Measurements from ENCODE around the gene SUMO2.
"Not testable (repeated sequence)": the region's sequence is repeated elsewhere in the genome, so short reads cannot be mapped to it uniquely, and the experiment has no call there.

SUMO2 gene

DNA sequence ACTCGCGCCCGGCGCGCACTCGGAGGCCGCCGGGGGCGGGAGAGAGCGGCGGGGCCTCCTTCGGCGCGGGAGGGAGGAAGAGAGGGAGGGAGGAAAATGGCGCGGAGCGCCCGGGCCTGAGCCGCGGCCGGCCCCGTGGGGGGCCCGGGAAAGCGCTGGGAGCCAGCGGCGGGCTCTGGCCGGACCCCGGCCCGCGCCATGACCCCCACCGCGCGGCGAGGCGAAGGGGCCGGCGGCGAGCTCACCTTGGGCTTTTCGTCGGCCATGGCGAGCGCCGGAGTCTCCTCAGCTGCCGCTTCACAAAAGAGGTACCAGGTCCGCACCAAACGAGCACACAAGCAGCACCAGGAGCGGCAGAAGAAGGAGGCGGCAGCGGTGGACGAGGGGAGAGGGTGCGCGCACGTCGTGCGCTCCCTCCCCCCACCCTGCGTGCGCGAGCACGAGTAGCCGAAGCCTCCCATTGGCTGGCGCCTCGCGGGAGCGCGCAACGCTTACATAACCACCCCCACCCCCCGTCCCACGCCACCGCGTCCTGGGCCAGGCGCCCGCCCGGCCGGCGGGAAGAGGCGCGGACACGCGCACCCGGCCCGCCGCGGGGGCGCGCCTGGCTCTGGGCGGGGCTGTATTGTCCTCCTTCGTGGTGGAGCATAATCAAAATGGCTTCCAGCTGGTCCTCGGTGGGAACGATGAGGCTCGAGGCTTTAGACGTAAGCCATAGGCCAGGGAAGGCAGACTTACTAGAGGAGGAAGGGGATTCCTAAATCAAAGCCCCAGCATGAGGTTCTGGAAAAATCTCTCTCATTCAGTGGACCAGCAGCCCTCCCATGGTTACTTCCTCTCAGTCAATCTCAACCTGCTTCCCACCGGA is at the start of gene SUMO2:
TSS of gene SUMO2 (minus strand) at position 391 of the 868 bp plus-strand sequence. CDS start at position 266, 125 bp downstream.
- DNase-seq = peak; percentile 33

DNA sequence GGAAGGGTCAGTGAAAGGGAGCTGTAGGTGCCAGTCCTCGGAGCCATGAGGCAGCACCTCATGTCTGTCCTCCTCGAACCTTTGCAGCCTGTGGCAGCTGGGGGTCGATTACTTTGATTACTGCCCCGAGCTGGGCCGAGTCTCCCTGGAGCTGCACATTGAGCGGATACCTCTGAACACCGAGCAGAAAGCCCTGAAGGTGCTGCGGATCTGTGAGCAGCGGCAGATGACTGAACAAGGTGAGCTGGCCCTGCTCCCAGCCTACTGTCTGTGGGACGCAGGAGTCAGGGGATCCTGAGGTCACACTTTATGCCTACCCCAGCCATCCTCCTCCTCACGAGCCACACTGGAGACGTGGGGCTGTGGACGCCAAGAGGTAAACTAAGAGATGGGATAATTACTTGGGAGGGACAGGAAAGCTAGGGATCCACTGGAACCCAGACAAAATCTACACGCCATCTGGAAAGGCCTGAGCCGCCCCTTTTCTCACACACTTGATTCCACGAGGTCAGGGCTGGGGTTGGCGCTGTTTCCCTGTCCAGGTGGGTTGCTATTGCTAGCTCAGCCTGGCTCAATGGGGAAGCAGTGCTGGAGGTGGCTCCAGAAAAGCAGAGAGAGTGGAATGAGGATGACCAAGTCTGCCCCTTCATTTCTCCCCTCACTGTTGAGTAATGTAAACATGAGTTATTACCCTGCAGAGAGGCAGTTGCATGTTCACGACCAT is 49.1 kb upstream of the SUMO2 start:
- no peak for DNase-seq

DNA sequence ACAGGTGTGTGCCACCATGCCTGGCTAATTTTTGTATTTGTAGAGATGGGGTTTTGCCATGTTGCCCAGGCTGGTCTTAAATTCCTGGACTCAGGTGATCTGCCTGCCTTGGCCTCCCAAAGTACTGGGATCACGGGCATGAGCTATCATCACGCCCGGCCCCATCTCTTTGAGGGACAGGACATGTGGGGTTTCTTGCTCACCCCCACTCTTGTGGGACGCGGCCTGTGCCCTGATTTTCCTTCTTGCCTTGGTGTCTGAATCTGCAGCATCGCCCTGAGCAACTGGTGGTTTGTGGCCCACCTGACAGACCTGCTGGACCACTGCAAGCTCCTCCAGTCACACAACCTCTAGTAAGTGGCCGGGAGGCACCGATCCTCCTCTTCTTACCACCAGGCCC is 48.3 kb upstream of the SUMO2 start:
- DNase-seq = no peak

DNA sequence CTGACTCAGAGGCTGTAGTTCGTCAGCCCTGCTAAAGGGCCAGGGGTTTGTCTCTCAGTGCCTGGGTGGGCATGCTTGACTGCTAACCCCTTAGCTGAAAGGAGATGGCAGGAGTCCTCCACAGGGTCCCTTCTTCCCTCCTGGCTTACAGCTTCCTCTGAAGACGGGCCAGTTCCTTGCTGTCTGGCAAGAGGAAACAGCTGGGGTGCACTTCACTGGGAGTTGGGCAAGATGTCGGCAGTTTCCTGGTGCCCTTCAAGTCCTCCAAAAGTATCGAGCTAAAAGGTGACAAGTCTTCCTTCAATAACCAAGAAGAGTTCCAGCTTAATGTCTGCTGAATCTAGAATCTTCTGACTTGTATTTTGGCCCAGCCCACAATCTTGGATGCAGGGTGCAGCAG is 46.1 kb upstream of the SUMO2 start:
- no peak for DNase-seq

- DNase-seq = no peak
Measured at GRCh38 chr17:75228305-75228704, 45.5 kb upstream of the SUMO2 start.

DNA sequence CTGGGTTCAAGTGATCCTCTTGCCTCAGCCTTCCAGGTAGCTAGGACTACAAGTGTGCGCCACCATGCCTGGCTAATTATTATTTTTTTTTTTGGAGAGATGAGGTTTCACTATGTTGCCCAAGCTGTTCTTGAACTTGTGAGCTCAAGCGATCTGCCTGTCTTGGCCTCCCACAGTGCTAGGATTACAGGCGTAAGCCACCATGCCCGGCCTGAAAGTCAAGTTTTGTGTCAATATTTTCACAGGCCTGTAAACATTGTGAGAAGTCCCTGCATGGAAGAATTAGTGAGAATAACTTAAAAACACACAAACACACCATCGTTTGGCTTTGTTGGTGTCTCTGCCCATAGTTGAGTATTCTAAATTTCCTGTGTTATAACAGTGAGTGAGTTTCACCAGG is 45.0 kb upstream of the SUMO2 start:
- DNase-seq = no peak

DNA sequence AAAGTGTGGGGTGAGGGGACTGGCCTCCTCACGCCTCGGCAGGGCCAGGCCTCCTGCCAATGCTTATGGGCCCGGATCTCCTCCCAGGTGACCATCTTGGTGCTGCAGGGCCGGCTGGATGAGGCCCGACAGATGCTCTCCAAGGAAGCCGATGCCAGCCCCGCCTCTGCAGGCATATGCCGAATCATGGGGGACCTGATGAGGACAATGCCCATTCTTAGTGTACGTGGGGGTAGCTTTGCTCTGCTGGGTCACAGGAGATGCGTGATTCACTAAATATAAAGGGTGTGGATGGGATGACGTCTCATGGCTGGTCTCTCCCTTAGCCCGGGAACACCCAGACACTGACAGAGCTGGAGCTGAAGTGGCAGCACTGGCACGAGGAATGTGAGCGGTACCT is 42.3 kb upstream of the SUMO2 start:
- DNase-seq = no peak

DNA sequence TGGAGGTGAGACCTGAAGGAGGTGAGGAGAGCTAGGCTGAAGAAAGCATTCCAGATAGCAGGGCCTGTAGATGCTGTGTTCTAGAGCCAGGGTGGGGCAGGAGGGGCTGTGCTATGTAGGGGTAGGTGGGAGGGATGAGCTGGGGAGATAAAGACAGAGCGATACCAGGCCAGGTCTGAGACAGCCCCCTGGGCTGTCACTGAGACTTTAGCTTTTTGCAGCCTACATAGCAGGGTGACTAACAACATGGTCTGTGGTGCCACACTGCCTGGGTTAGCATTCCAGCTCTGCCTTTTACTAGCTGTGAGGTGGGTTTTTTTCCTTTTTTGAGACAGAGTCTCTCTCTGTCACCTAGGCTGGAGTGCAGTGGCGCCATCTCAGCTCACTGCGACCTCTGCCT is 37.1 kb upstream of the SUMO2 start:
- no peak for DNase-seq

DNA sequence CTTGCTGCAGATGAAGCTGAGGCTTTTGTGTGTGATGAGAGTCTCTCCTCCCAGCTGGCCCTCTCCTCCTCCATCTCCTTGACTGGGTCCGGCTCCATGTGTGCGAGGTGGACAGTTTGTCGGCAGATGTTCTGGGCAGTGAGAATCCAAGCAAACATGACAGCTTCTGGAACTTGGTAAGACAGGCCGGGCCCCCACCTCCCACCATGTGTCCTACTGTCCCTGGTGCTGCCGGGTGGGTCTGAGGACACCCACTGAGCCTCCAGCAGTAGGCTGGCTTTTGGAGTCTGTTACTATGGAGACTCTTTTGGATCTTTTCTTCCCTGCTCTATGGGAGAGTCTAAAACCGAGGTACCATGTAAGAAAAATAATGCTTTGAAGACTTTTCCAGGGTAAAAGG is 35.4 kb upstream of the SUMO2 start:
- no peak for DNase-seq

DNA sequence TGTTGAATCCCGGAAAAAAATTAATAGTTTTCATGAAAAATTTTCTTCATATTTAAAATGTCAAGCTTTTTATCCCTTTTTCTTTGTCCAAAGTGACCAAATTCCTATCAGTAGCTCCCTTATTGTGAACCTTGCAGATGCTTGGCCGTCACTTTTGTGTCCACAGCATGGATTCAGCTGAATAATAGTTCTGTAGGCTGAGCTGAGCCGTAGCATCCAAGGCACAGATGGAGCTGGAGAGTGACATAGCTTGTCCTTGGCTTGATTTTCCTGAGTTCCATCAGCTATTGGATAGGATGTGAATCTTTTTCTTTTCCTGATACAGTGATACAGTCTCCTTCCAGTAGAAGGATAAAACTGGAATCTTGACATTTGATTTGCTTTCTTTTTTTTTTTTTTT is 26.3 kb upstream of the SUMO2 start:
- no peak for DNase-seq

DNA sequence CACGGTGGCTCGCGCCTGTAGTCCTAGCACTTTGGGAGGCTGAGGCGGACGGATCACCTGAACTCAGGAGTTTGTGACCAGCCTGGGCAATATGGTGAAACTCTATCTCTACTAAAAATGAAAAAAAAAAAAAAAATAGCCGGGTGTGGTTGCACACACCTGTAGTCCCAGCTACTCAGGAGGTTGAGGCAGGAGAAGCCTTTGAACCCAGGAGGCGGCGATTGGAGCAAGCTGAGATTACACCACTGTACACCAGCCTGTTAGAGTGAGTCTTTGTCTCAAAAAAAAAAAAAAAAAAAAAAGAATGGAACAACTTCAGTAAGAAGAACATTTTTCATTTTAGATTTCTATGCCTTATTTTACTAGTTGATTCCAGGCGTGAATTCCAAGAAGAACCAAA is 25.4 kb upstream of the SUMO2 start:
- DNase-seq = no peak

DNA sequence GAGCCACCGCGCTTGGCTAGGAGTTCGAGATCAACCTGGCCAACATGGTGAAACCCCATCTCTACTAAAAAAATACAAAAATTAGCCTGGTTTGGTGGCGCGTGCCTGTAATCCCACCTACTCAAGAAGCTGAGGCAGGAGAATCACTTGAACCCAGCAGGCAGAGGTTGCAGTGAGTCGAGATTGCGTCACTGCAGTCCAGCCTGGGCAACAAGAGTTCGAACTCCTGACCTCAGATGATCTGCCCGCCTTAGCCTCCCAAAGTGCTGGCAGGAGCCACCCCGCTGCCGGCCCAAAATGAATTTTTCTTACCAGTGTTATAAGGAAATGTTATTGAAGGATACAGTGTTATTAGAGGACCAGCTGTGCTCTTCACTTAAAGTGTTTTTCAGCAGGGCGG is 25.0 kb upstream of the SUMO2 start:
- DNase-seq = no peak

DNA sequence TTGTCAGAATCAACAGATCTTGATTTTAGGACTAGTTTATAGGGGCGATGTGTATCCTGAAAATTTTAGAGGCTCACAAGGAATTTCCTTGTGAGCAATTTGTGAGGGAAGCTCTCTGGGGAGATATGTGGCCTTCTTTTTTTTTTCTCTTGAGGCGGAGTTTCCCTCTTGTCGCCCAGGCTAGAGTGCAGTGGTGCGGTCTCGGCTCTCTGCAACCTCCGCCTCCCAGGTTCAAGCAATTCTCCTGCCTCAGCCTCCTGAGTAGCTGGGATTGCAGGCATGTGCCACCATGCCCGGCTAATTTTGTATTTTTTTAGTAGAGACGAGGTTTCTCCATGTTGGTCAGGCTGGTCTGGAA is 24.3 kb upstream of the SUMO2 start:
- DNase-seq = not testable (repeated sequence)

DNA sequence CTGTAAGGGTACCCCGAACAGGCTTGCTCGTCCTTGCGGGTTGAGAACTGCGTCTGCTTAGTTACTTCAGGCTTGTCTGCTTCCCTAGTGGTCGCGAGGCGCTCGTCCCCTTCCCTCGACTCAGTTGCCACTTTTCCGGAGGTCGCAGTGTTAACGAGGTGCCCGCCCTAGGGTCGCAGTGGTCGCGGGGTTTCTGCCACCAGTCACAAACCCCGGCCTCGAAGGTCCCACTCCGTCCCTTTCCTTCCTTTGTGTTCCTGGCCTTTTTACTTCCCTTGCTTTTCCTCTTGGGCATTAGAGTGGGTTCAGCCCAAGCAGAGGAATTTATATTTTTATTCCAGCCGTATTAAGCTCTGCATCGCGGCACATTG is 23.0 kb upstream of the SUMO2 start:
- no peak for DNase-seq

DNA sequence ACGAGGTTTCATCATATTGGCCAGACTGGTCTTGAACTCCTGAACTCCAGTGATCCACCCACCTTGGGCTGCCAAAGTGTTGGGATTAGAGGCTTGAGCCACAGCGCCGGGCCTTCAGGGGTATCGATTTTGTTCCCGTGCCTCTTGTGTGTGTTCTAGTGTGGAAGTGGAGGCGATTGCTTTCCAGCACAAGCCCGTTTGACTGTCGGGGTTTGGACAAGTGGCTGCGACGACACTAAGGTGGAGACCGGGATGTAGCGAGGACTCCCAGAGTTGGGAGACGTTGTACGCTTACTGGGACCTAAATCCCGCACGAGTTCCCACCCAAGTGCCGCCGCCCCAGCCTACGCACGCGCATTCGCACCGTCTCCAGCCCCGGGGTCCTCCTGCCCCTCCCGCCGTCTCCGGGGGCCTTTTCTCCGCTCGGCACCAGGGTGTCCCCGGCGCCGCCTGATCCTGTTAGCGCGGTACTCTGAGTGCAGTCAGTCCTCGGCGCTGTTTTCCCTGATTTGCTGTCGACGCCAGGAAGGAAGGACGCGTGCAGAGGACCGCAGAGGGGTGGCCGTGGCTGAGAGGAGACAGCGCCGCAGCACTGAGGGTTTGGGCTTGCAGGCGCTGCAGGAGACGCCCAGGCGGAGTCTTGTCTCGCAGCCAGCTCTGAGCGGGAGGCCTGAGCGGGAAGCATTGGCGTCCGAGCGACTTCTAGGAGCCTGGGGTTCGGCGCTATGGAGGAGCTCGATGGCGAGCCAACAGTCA is 22.5 kb upstream of the SUMO2 start, which contains the start of gene NUP85:
TSS of gene NUP85 (plus strand) at position 643 of the 756 bp plus-strand sequence. CDS start at position 726, 83 bp downstream.
- DNase-seq = peak; percentile 76

DNA sequence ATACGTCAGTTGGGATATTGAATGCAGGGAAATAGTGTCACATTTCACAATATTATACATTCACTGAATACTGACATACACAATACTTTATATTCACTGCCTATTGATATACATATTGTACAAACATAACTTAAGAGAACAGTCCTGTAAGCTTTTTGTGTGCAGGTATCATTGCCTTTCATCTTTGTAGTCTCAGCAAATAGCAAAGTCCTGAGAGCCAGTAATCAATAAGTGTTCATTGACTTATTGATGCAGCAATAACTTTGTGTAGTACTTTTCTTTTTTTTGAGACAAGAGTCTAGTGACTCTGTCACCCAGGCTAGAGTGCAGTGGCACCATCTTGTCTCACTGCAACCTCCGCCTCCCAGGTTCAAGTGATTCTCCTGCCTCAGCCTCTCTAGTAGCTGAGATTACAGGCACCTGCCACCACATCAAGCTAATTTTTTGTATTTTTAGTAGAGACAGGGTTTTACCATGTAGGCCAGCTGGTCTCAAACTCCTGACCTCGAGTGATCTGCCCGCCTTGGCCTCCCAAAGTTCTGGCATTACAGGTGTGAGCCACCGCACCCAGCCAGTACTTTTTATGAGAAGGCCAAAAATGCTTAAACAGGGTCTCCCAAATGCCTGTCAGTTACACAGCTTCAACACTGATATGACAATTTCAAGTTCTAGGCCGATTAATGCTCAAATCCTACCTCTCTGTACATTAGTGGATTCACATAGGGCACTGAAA is 17.3 kb upstream of the SUMO2 start:
- no peak for DNase-seq

DNA sequence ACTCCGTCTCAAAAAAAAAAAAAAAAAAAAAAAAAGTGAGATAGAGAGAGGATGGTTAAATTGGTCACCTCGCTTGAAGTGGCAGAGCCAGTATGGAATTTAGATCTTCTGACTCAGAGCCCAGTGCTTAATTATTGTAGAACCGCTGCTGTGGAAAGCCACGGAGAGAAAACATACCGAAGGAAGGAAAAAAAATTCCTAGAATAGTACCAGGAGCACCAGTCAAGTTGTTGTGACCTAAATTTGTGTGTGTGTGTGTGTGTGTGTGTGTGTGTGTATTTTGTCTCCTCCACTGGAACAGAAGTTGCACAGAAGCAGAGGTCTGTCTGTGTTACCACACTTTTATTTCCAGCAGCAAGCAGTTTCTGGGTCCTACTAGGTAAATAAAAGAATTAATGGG is 12.1 kb upstream of the SUMO2 start:
- no peak for DNase-seq

DNA sequence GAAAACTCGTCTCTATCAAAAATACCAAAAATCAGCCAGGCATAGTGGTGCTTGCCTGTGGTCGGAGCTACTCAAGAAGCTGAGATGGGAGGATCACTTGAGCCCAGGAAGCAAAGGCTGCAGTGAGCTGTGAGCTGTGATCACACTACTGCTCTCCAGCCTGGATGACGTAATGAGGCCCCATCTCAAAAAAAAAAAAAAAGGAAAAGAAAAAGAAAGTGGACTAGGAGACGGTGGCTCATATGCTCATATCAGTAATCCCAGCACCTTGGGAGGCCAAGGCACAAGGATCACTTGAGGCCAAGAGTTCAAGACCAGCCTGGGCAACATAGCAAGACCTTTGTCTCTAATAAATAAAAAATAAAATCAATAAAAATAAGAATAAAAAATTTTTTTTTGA is 8.8 kb upstream of the SUMO2 start:
- DNase-seq = no peak

GRCh38 chr17:75188614-75189013 is 5.9 kb upstream of the SUMO2 start:
- DNase-seq = no peak

DNA sequence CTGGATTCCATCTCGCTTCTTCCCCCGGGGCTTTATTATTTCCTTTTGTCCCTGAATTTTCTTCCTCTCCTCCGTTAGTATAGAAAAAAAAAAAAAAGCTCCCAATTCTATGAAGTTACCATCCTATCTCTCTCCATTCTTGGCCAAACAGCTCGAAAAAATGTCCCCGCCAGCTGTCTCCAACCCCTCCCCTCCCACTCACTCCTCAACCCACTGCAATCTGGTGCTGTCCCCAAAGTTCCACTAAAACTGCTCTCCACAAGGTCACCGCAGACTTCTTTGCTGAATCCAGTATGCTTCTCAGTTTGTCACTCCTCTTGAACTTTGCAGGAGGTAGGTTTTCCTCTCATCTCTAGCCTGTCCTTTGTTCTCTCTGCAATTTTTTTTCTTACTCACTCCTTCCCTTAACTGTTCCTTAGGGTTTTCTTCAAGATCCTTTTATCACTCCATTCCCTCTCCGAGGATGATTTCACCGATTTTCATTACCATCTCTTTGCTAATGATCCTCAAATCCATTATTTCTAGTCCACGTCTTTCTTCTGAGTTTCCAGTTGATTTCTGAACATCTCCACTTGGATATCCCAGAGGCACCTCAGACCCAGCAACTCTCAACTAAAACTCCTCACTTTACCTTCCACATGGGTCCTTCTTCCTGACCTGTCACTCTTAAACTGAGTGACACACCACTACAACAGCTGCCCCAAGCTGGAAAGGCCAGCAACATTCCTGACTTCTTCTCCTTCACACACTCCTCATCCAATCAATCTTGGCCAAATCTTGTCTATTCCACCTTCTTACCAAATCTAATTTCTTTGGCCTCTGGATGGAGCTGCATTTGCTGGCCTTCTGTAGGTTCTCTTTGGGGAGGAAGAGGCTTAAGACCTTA is 1.5 kb upstream of the SUMO2 start:
- no peak for DNase-seq

GRCh38 chr17:75182319-75182568 is 515 bp downstream of the SUMO2 start:
- DNase-seq = no peak

DNA sequence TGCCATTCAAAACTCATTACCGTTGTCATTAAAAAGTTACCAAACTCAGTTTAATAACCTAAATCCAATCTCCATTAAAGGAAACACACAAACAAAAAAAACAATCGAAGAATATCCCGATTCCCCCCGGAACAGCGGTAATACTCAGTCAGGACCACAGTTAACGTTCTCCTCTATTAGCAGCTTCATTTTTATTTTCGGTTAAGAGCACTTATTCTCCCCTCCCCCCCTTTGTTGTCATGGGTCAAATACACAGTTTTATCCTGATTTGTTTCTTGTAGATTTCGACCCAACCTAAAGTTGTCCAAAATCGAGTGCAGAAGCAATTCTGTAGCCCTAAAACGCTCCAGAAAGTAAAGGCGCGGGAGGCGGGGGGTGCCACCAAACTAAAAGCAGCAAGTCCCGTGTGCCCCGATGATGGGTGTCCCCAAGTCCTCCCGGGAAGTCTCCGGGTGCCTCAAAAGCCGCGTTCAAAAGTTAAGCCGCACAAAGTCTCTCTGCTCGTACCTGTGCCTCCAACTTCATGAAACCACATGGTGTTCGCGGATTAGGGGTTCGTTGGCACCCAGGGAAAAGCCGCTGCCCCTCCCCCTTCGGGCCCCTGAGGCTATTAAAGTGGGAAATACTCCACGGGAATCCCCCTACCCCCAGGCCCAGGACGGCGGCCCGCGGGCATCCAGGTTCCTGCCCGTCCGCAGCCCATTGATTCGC is 996 bp downstream of the SUMO2 start:
- DNase-seq = no peak
